GM06990 (cell line): ENCODE measurements around the gene DRD4.

Experiments
- DNase-seq: peaks from one replicate; pipeline ENCODE4 v3.0.0-alpha.2; 2011; ENCODE audit not compliant: insufficient read length; ENCODE audit errors: extremely low read depth
- H3K27me3 ChIP-seq: replicated peaks from 2 replicates; pipeline ENCODE4 v1.6.0; 2011; ENCODE audit warnings: low read length; ENCODE audit not compliant: control insufficient read depth, insufficient read depth
- H3K36me3 ChIP-seq: 2 replicates; pipeline ENCODE4 v1.5.1; 2011; ENCODE audit warnings: low read length; ENCODE audit not compliant: control insufficient read depth, insufficient read depth
- H3K4me3 ChIP-seq: replicated peaks from 2 replicates; pipeline ENCODE4 v1.5.1; 2011; ENCODE audit warnings: low read depth, mild to moderate bottlenecking, control low read depth, low read length
- TF ChIP-seq, protein P1 (sequence below): IDR thresholded peaks from 2 replicates; pipeline ENCODE4 v1.5.1; 2011; ENCODE audit warnings: low read length, control low read depth, mild to moderate bottlenecking, inconsistent platforms; ENCODE audit not compliant: insufficient read depth, poor library complexity, severe bottlenecking

Gene DRD4

DNA sequence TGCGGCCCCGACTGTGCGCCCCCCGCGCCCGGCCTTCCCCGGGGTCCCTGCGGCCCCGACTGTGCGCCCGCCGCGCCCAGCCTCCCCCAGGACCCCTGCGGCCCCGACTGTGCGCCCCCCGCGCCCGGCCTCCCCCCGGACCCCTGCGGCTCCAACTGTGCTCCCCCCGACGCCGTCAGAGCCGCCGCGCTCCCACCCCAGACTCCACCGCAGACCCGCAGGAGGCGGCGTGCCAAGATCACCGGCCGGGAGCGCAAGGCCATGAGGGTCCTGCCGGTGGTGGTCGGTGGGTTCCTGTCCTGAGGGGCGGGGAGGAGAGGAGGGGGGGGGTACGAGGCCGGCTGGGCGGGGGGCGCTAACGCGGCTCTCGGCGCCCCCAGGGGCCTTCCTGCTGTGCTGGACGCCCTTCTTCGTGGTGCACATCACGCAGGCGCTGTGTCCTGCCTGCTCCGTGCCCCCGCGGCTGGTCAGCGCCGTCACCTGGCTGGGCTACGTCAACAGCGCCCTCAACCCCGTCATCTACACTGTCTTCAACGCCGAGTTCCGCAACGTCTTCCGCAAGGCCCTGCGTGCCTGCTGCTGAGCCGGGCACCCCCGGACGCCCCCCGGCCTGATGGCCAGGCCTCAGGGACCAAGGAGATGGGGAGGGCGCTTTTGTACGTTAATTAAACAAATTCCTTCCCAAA lies 3.1 kb downstream of the DRD4 start:
- H3K27me3 ChIP-seq = no peaks in the 10 kb centered on the region; the same call in none of the 2 replicates
- TF ChIP-seq, protein P1, sequence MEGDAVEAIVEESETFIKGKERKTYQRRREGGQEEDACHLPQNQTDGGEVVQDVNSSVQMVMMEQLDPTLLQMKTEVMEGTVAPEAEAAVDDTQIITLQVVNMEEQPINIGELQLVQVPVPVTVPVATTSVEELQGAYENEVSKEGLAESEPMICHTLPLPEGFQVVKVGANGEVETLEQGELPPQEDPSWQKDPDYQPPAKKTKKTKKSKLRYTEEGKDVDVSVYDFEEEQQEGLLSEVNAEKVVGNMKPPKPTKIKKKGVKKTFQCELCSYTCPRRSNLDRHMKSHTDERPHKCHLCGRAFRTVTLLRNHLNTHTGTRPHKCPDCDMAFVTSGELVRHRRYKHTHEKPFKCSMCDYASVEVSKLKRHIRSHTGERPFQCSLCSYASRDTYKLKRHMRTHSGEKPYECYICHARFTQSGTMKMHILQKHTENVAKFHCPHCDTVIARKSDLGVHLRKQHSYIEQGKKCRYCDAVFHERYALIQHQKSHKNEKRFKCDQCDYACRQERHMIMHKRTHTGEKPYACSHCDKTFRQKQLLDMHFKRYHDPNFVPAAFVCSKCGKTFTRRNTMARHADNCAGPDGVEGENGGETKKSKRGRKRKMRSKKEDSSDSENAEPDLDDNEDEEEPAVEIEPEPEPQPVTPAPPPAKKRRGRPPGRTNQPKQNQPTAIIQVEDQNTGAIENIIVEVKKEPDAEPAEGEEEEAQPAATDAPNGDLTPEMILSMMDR = no peak
- DNase-seq = no peak
- H3K36me3 ChIP-seq = peaks cover 2% of the 10 kb centered on the region
- H3K4me3 ChIP-seq = no peak overlapping the region

DNA sequence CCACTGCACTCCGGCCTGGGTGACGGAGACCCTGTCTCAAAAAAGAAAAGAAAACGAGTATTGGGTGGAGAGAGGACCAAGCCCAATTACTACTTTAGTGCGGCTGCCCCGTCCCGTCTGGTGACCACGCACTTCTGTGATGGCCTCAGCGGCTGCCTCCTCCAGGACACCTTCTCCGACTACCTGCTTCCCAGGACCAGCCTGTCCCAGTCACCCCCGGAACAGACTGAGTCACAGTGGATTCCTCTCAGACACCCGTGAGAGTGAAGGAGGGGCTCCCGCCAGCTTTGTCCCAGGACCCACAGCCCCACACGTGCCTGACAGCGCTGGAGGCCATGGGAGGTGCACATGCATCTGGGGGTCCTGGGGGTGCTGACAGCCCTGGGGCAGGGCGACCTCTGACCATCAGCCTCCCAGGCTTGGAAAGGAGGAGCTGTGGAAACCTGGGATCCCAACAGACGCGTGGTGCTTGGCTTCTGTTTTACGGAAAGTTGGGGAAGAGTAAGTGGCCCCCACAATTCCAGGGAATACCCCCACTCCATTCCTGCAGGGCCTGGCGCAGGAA lies 4.8 kb downstream of the DRD4 start:
- no peak for DNase-seq
- TF ChIP-seq, protein P1 = no peak
- Histone ChIP-seq H3K27me3 (no peaks in the 10 kb centered on the region; the same call in none of the 2 replicates), H3K36me3 (peaks cover 2% of the 10 kb centered on the region), H3K4me3 (no peak overlapping the region)

GRCh38 chr11:643366-643765 lies 6.3 kb downstream of the DRD4 start:
- DNase-seq = no peak
- peaks cover 2% of the 10 kb centered on the region for H3K36me3 ChIP-seq

GRCh38 chr11:643849-644738 lies 7.0 kb downstream of the DRD4 start:
- TF ChIP-seq, protein P1 = no peak
- no peaks in the 10 kb centered on the region; the same call in 1 of the 2 replicates for H3K27me3 ChIP-seq
- no peak for DNase-seq
- H3K36me3 ChIP-seq = peaks cover 2% of the 10 kb centered on the region
- H3K4me3 ChIP-seq = no peak overlapping the region

More at GRCh38 chr11:643366-643765, 6.3 kb downstream of the DRD4 start:
- TF ChIP-seq, protein P1 = no peak
- Histone ChIP-seq H3K4me3 (no peak overlapping the region), H3K27me3 (no peaks in the 10 kb centered on the region; the same call in 1 of the 2 replicates)

- TF ChIP-seq, protein P1 = no peak
- H3K36me3 ChIP-seq = peaks cover 2% of the 10 kb centered on the region
Measured at GRCh38 chr11:645536-645935, 8.5 kb downstream of the DRD4 start.

More at GRCh38 chr11:645536-645935, 8.5 kb downstream of the DRD4 start:
- H3K27me3 ChIP-seq = no peaks in the 10 kb centered on the region
- H3K4me3 ChIP-seq = no peak overlapping the region
- no peak for DNase-seq
